Panc1 (cell line): ENCODE results near the gene CADM1. TPM values are rescaled to one million over a fixed set of nuclear protein-coding genes. Genes with fewer than 3 reads are reported as not detected.

Experiments used
- ATAC-seq: fragments of 200-7000 bp; cut with Tn5 transposase; 2 replicates; pipeline ENCODE4 v1.9.1; 2020; ENCODE audit warnings: mild to moderate bottlenecking, moderate library complexity
- BruUV-seq: library from RNA; stranded (reverse); fragments of 400-500 nt; replicated peaks from 2 replicates; lab custom pipeline; 2021; lab: Mats Ljungman, UMichigan
- CTCF ChIA-PET: fragments of 300-600 bp; sonication (Branson Sonifier 250); formaldehyde crosslinking; loops from one replicate; lab custom pipeline; 2022; ENCODE audit warnings: antibody characterized with exemption; lab: Charles Lee
- POLR2A ChIA-PET: fragments of 300-600 bp; sonication (Branson Sonifier 250); formaldehyde crosslinking; loops from one replicate; lab custom pipeline; 2022; ENCODE audit warnings: antibody characterized with exemption; lab: Charles Lee
- DNase-seq: peaks from one replicate; pipeline ENCODE4 v3.0.0-alpha.2; 2010; ENCODE audit warnings: low read depth, low spot score
- H3K27ac ChIP-seq: 2 replicates; pipeline ENCODE4 v1.5.1; 2011; ENCODE audit warnings: mild to moderate bottlenecking, low read length, inconsistent platforms
- H3K27me3 ChIP-seq: fragments of 200-500 bp; sonication (Bioruptor generic); 2 replicates; pipeline ENCODE4 v1.6.0; 2014; ENCODE audit warnings: low read length, inconsistent platforms; ENCODE audit not compliant: control insufficient read depth, insufficient read depth
- H3K36me3 ChIP-seq: fragments of 200-500 bp; sonication (Bioruptor generic); 2 replicates; pipeline ENCODE4 v1.5.1; 2014; ENCODE audit warnings: inconsistent platforms, mild to moderate bottlenecking, low read length, moderate library complexity; ENCODE audit not compliant: control insufficient read depth, insufficient read depth
- H3K4me1 ChIP-seq: 2 replicates; pipeline ENCODE4 v1.5.1; 2011; ENCODE audit warnings: inconsistent platforms, mild to moderate bottlenecking, low read length, moderate library complexity; ENCODE audit not compliant: control insufficient read depth, insufficient read depth
- H3K4me3 ChIP-seq, 2 experiments: 2 replicates each; pipeline ENCODE4 v1.5.1; 2011 to 2012; ENCODE audit warnings: low read depth in 2 of 2, low read length in 2 of 2, mild to moderate bottlenecking in 2 of 2, inconsistent platforms in 1 of 2, moderate library complexity in 1 of 2
- H3K9me3 ChIP-seq: fragments of 200-500 bp; sonication (Bioruptor generic); 2 replicates; pipeline ENCODE4 v1.5.1; 2014; ENCODE audit warnings: low read depth, mild to moderate bottlenecking, inconsistent platforms, low read length, moderate library complexity; ENCODE audit not compliant: control insufficient read depth, insufficient read depth
- POLR2AphosphoS5 ChIP-seq: IDR thresholded peaks from 2 replicates; pipeline ENCODE4 v1.6.1; 2012; ENCODE audit warnings: mild to moderate bottlenecking, low read depth, low read length, moderate library complexity
- REST ChIP-seq, 2 experiments: IDR thresholded peaks; 2 replicates each; pipeline ENCODE4 v1.6.1; 2011 to 2012; ENCODE audit warnings: low read depth in 2 of 2, control low read depth in 1 of 2, low read length in 1 of 2, mild to moderate bottlenecking in 1 of 2, moderate library complexity in 1 of 2; ENCODE audit not compliant: insufficient read depth in 1 of 2
- SIN3A ChIP-seq: IDR thresholded peaks from 2 replicates; pipeline ENCODE4 v1.6.1; 2012; ENCODE audit warnings: low read depth, mild to moderate bottlenecking, low read length, moderate library complexity, borderline replicate concordance; ENCODE audit not compliant: insufficient read depth
- TCF7L2 ChIP-seq: IDR thresholded peaks from 2 replicates; pipeline ENCODE4 v1.6.1; 2011; ENCODE audit warnings: mild to moderate bottlenecking, low read depth, low read length, inconsistent platforms
- in situ Hi-C: cut with HindIII; loops from 2 replicates; pipeline ENCODE4 v1.10.0; 2016; ENCODE audit warnings: low sequenced_read_pairs, low pct_unique_long_range_greater_than_20kb
- intact Hi-C: fragments of 100-400 bp; cut with micrococcal nuclease; formaldehyde crosslinking; loops from one replicate; pipeline ENCODE4 v1.10.0; 2022; ENCODE audit not compliant: unreplicated experiment
- total RNA-seq: library from RNA; stranded (reverse); gene quantifications from one replicate; pipeline ENCODE4 v1.2.1, GENCODE V29; 2021; ENCODE audit not compliant: unreplicated experiment
- TF ChIP-seq, protein P1 (sequence below): fragments of 450-650 bp; IDR thresholded peaks from 2 replicates; pipeline ENCODE4 v1.5.1; 2017; ENCODE audit warnings: mild to moderate bottlenecking

The CADM1 gene
- total RNA-seq, 1 experiment from 2014 or later: 3.9 TPM

DNA sequence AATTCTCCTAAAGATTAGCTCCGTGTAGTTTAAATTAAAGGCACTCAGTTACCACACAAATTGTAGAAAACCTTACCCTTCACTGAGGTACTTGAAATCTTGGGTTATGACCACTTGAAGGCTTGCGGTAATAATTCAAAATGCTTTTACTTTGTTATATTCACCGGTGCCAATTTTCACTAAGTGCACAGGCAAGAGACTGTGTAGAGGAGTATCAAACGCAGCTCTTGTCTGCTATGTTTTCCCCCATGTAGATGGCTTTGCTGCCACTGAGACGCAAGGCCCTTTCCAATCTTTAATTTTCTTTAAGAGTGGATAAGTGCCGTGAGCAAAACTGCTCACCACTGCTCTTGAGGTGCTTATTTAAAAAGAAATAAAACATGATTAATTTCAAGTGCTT is 155.8 kb downstream of the CADM1 start:
- in situ Hi-C loops: no loop called here
- ATAC-seq (no peak), DNase-seq (no peak)
- Histone ChIP-seq H3K4me1 (no peaks in the 10 kb centered on the region), H3K27me3 (no peaks in the 10 kb centered on the region), H3K36me3 (no peaks in the 10 kb centered on the region), H3K27ac (no peak overlapping the region), H3K4me3 (no peak overlapping the region), H3K9me3 (no peaks in the 10 kb centered on the region)
- intact Hi-C loops: no loop called here
- TF ChIP-seq SIN3A (no peak), REST (IDR thresholded peaks at IDR 0.05; ENCODE audit: insufficient read depth in 1 of 2, low read depth in 2 of 2, low read length in 1 of 2) (no peak), TCF7L2 (no peak), POLR2AphosphoS5 (no peak)
- TF ChIP-seq, protein P1, sequence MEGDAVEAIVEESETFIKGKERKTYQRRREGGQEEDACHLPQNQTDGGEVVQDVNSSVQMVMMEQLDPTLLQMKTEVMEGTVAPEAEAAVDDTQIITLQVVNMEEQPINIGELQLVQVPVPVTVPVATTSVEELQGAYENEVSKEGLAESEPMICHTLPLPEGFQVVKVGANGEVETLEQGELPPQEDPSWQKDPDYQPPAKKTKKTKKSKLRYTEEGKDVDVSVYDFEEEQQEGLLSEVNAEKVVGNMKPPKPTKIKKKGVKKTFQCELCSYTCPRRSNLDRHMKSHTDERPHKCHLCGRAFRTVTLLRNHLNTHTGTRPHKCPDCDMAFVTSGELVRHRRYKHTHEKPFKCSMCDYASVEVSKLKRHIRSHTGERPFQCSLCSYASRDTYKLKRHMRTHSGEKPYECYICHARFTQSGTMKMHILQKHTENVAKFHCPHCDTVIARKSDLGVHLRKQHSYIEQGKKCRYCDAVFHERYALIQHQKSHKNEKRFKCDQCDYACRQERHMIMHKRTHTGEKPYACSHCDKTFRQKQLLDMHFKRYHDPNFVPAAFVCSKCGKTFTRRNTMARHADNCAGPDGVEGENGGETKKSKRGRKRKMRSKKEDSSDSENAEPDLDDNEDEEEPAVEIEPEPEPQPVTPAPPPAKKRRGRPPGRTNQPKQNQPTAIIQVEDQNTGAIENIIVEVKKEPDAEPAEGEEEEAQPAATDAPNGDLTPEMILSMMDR: no peak
- CTCF ChIA-PET: no interaction called here
- BruUV-seq: no TSS peak
- POLR2A ChIA-PET: no interaction called here

GRCh38 chr11:115347106-115347505 is 157.1 kb downstream of the CADM1 start:
- POLR2A ChIA-PET: no interaction called here

More at GRCh38 chr11:115347106-115347505, 157.1 kb downstream of the CADM1 start:
- no peak overlapping the region for H3K4me3 ChIP-seq
- no peaks in the 10 kb centered on the region for H3K9me3 ChIP-seq
- DNase-seq (no peak), ATAC-seq (no peak)
- CTCF ChIA-PET: no interaction called here
- intact Hi-C loops (no loop called here), in situ Hi-C loops (no loop called here)
- H3K27ac ChIP-seq: no peak overlapping the region
- no peaks in the 10 kb centered on the region for H3K36me3 ChIP-seq
- TF ChIP-seq SIN3A (no peak), REST (IDR thresholded peaks at IDR 0.05; ENCODE audit: insufficient read depth in 1 of 2, low read depth in 2 of 2, low read length in 1 of 2) (no peak), POLR2AphosphoS5 (no peak), TCF7L2 (no peak)
- TF ChIP-seq, protein P1: no peak
- no peaks in the 10 kb centered on the region for H3K4me1 ChIP-seq
- no peaks in the 10 kb centered on the region for H3K27me3 ChIP-seq
- no TSS peak for BruUV-seq
